ENCODE data around the gene NPHS2.

NPHS2 gene

GRCh38 chr1:179554427-179554826 lies 21.3 kb downstream of the NPHS2 start:
- H3K27me3 ChIP-seq (replicated peaks): no peaks in the 10 kb centered on the region
- TF ChIP-seq CTCF (IDR thresholded peaks at IDR 0.05; ENCODE audit: low read depth, low read length, missing control alignments): no peak
- H3K36me3 ChIP-seq (replicated peaks): no peaks in the 10 kb centered on the region
- H3K27ac ChIP-seq: no peak overlapping the region
- DNase-seq: no peak
- H3K4me3 ChIP-seq (ENCODE audit: low read depth, low read length): no peak overlapping the region
- in situ Hi-C loops (cut with HindIII; ENCODE audit: low pct_ligation_motif_present, low sequenced_read_pairs): no loop called here

GRCh38 chr1:179550746-179551682 lies 24.7 kb downstream of the NPHS2 start:
- no peaks in the 10 kb centered on the region for H3K36me3 ChIP-seq (replicated peaks)
- in situ Hi-C loops (cut with HindIII; ENCODE audit: low pct_ligation_motif_present, low sequenced_read_pairs): no loop called here
- H3K4me3 ChIP-seq (ENCODE audit: low read depth, low read length): no peak overlapping the region
- DNase-seq: peak; percentile 39
- no peaks in the 10 kb centered on the region for H3K27me3 ChIP-seq (replicated peaks)
- TF ChIP-seq CTCF (IDR thresholded peaks at IDR 0.05; ENCODE audit: low read depth, low read length, missing control alignments): no peak
- H3K27ac ChIP-seq: no peak overlapping the region

GRCh38 chr1:179549368-179549700 lies 26.4 kb downstream of the NPHS2 start:
- DNase-seq: no peak
- Histone ChIP-seq H3K4me3 (ENCODE audit: low read depth, low read length) (no peak overlapping the region), H3K27me3 (replicated peaks) (no peaks in the 10 kb centered on the region), H3K27ac (no peak overlapping the region), H3K36me3 (replicated peaks) (no peaks in the 10 kb centered on the region)
- in situ Hi-C loops (cut with HindIII; ENCODE audit: low pct_ligation_motif_present, low sequenced_read_pairs): no loop called here
- TF ChIP-seq CTCF (IDR thresholded peaks at IDR 0.05; ENCODE audit: low read depth, low read length, missing control alignments): no peak

GRCh38 chr1:179548666-179549367 lies 26.9 kb downstream of the NPHS2 start:
- in situ Hi-C loops (cut with HindIII; ENCODE audit: low pct_ligation_motif_present, low sequenced_read_pairs): no loop called here
- Histone ChIP-seq H3K36me3 (replicated peaks) (no peaks in the 10 kb centered on the region), H3K4me3 (ENCODE audit: low read depth, low read length) (no peak overlapping the region), H3K27ac (no peak overlapping the region), H3K27me3 (replicated peaks) (no peaks in the 10 kb centered on the region)
- no peak for TF ChIP-seq CTCF (IDR thresholded peaks at IDR 0.05; ENCODE audit: low read depth, low read length, missing control alignments)
- DNase-seq: no peak

GRCh38 chr1:179547021-179547535 lies 28.7 kb downstream of the NPHS2 start:
- in situ Hi-C loops (cut with HindIII; ENCODE audit: low pct_ligation_motif_present, low sequenced_read_pairs): no loop called here
- no peak for TF ChIP-seq CTCF (IDR thresholded peaks at IDR 0.05; ENCODE audit: low read depth, low read length, missing control alignments)
- H3K27me3 ChIP-seq (replicated peaks): no peaks in the 10 kb centered on the region
- no peak overlapping the region for H3K27ac ChIP-seq
- DNase-seq: no peak
- no peak overlapping the region for H3K4me3 ChIP-seq (ENCODE audit: low read depth, low read length)
- no peaks in the 10 kb centered on the region for H3K36me3 ChIP-seq (replicated peaks)
